GM19238 (cell line): ENCODE results near the gene COLEC12.
A peak's percentile ranks its signal among the peaks of the same experiment; 100 is the strongest.

Source experiments
- DNase-seq: peaks from one replicate; pipeline ENCODE4 v3.0.0; 2011; ENCODE audit warnings: low spot score; ENCODE audit not compliant: insufficient read length

COLEC12 gene

DNA sequence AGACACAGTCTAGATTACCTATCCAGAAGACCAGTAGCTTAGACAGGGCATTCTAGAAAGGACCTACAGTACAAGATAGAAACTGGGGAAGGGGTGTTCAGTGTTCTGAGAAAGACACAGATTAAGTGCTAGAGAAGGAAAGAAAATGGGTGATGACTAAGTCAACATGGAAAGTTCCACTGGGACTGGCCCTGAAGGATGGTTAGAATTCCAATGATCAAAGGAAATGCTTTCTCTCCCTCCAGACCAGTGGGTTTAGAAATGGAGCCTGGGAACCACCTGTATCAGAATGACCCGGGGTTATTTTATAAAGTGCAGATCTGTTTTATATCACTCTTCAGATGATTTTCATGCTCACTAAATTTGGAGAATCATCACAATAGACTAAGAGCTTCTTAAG, 5.8 kb upstream of the COLEC12 start:
- no peak for DNase-seq

GRCh38 chr18:505483-506122, 5.1 kb upstream of the COLEC12 start:
- peak; percentile 47 for DNase-seq

DNA sequence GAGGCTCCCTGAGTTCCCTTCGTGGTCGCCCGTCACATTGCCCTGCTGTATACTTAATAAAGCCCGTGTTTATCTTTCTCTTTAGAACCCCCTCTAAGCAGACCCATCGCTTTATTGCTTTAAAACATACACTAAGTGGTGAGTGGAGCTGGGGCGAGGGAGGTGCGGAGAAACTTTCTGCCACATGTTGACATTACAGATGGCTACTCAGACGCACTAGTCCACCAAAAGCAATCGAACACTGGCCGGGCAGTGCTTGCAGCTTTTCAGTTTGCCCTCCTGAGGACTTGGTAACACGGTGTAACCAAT, 859 bp upstream of the COLEC12 start:
- DNase-seq: no peak

DNA sequence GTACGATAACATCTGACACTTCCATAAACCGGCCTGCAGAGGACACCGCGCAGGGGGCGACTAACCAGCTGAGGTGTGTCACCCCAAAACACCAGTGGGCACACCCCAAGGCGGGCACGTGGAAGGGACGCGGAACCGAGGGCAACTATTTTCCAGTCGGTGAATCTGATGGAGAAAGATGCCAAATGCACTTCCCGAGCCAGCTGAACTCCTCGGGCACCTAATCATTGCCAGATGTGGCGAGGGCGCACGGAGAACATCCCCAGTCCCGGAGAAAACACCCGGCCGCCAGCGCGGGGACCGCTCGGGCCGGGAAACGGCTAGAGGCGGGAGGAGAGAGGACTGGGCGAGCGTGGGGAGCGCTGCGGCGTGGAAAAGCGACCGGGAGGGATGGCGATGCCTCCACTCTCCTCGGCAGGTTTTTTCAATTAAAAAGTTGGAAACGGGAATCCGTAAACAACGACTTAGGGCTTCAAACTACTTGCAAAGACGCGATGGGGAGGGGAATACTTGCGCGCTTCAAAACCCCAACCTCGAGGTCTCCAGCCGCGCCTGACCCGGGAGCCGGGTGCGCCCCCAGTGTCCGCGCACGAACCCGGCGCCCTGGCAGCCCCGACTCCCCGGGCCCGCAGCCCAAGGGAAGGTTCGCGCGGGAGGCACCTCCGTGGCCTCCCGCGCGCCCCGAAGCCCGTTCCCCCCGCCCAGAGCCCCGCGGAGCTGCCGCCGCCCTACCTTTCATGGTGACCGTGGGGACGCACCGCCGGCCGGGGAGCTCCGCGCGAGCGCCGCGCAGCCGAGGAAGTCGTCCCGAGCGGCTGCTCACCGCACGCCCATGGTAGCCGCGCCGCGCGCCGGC, 497 bp downstream of the COLEC12 start:
- DNase-seq: no peak

GRCh38 chr18:498931-499775, 1.3 kb downstream of the COLEC12 start:
- no peak for DNase-seq

DNA sequence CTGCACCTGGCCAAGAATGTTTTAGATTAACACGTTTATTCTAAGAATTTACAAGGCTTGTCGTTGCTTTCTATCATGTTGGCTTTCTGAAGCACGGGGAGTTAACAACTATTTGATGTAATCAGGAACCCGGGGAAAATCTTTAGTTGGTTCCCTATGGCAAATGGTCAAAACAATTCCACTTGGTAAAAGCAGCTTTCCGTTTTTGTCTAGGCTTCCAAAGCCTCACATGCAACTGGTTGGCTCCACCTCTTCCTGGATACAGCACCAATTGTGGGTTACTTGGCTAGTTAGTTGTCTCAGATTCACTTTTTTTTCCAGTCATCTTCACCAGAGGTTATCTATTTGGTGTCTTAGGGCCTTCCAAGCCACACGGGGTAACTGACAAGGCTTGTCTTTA, 2.8 kb downstream of the COLEC12 start:
- no peak for DNase-seq

DNA sequence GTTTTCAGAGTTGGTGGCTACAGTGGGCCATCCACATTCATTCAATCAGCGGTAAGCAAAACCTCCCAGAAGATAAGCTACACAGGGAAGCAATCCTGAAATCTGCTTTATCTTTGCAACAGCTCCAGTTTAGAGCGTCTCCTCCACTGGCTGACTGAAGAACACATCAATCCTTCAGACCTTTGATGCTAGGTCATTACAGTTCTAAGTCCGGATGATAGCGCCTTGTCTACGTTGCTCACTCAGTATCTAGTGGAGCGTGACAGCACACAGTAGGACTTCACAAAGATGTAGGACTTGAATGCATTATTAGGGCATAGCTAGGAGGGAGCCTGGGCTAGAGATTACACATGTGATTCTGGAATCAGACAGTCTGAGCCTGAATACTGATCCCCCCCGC, 5.0 kb downstream of the COLEC12 start:
- DNase-seq: no peak

GRCh38 chr18:495017-495416, 5.5 kb downstream of the COLEC12 start:
- DNase-seq: no peak

DNA sequence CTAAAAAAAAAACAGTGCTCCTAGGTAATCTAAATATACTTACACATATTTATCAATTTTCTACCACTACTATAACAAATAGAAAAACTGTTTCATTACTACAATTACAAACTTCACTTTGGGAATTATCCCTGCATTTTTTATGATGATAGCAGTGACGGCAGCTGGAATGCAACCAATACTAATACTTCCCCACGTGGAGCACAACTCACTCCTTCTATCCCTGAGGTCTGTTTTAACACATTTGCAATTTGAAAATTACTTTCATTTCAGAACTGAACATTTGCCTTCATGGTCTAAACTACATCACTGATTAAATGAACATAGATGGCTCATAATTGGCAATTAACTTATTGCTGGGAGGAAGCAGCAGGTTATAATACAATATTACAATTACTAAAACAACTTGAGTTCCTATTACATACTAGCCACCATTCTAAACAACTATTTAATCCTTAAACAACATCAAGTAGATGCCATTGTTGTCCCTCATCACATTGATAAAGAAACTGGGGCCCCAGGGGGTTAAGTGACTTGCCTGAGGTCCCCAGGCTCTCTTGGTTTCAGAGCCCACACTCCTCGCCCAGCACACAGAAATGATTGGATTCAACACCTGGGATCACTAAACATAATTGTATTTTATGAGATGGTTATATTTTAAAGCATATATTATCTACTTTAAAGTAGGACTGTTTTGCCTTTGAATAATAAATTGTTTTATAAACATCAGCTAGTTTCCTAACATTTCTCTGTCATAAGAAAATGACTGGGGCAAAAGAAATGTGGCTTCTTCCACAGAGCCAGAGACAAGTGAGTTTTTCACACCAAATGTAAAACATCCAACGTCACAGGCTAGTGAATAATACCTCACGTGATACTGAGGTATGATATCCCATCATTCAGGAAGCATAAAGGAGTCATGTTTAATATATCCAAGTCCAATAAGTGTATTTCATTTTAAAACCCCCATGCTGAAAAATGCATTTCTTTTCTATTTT, 6.2 kb downstream of the COLEC12 start:
- DNase-seq: no peak

- DNase-seq: no peak
These were observed 8.1 kb downstream of the COLEC12 start for GRCh38 chr18:492451-492850.

DNA sequence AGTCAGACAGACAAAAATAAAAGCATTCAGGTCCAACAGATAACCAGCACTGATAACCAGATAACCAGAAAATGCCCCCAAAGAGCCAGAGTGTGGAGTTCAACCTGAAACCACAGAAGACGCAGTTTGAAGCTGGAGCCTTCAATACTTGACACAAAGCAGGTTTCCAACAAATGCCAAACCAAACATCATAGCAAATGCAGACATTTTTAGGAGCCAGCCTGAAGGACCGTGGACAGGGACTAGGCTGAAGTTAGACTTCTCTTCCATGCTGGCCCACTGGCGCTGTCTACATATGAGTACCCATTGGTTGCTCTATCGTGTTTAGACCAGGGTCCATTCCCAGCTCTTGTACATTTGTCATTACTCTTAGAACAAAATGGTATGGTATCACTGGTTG, 9.9 kb downstream of the COLEC12 start:
- DNase-seq: no peak

- DNase-seq: no peak
These were observed 10.5 kb downstream of the COLEC12 start for GRCh38 chr18:490024-490366.

- DNase-seq: no peak
These were observed 11.1 kb downstream of the COLEC12 start for GRCh38 chr18:489244-490023.

DNA sequence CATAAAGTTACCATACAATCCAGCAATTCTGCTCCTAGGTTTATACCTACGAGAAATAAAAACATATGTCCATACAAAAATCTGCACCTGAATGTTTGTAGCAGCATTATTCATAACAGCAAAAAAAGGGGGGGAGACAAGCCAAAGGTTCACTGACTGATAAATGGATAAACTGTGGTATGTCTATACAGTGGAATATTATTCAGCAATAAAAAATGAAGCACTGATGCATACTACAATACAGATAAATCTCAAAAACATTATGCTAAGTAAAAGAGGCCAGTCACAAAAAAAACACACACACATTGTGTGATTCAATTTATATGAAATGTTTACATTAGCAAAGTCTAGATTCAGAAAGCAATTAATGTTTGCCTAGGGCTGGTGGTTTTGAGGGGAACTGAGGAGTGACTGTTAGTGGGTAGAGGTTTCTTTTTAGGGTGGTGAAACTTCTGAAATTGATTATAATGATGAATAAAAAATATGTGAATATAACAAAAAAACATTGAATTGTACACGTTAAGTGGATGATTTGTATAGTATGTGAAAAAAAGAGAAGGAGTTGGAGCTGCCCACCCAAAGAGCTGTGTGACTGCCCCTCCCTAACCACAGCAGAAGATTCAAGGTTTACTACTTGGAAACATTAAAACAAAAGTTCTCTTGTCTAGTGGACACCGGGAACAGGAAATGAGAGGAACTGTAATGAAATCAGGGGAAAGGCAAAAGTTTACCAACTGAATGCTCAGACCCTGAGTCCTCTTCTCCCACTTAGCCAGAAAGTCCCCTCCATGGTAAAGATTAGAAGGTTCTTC, 13.4 kb downstream of the COLEC12 start:
- no peak for DNase-seq

DNA sequence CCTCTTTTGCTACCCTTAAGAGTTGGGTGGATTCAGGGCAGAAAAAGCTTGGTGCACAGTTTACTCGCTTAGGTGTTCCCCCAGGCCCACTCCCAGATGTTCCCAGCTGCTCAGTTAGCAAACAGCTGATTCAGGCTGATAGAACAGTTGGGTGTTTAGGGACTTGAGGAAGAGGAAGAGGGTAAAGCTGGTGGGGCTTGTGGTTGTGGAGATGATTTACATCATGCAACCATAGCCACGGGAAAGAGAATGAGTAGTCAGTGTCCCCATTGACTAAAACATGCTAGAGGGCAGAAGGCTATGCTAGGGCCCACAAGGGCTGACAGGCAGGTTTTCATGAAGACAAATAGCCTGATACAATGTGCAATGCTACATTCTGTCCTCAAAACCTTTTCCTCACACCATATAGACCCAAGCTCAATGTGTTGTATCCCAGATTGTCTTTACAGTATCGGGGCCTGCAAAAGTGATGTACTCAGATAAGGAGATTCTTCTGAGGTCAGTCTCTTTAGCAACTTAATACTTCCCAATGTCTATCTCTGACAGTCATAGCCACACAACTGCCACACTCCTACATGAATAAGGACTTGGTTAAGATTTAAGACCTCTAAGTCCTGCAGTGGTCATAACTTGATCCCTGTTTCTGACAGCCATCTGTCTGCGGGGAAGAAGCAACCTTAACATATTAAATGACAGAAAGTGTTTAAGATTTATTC, 15.6 kb downstream of the COLEC12 start:
- no peak for DNase-seq

DNA sequence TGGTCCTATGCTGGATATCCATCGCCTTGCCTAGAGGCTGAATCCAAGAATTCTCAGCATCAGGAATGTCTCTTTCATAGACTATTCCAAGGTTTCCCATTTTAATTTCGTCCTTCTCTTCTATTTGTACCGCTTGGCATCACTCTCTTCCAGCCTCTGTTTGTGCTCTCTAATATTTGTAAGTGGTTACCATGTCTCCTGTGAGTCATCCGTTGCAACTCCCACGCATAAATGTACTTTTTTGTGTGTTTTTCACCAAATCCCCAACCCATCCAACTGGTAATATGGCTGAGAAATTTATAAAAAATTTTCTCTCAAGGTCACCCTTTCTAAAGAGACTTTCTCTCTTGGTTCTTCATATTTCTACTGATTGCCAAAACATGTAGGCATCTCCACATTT, 21.8 kb downstream of the COLEC12 start:
- DNase-seq: no peak

- no peak for DNase-seq
These were observed 22.9 kb downstream of the COLEC12 start for GRCh38 chr18:477565-477964.

DNA sequence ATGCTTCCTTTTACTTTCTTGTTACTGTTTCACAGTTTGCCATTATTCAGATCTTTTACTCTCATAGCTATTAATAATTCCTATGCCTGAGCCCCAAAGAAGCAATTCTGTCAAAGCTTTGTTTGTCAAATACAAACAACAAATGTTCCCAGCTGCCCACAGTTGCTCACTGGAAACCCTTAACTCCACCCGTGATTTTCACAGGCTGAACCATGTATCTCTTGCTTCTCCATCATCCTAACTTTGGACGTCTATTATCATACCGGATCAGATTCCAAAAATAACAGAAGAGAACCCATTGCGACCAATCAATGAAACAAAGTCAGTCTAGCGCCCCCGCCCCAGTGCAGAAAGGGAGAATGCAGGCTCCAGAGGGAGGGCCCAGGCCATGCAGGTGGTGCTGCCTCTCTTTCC, 24.2 kb downstream of the COLEC12 start:
- no peak for DNase-seq
